NCI-H226 (cell line): Measurements from ENCODE around the gene STAB1.

ENCODE experiments used
- DNase-seq: peaks from one replicate; pipeline ENCODE4 v3.0.0-alpha.2; 2015

Gene STAB1, protein sequence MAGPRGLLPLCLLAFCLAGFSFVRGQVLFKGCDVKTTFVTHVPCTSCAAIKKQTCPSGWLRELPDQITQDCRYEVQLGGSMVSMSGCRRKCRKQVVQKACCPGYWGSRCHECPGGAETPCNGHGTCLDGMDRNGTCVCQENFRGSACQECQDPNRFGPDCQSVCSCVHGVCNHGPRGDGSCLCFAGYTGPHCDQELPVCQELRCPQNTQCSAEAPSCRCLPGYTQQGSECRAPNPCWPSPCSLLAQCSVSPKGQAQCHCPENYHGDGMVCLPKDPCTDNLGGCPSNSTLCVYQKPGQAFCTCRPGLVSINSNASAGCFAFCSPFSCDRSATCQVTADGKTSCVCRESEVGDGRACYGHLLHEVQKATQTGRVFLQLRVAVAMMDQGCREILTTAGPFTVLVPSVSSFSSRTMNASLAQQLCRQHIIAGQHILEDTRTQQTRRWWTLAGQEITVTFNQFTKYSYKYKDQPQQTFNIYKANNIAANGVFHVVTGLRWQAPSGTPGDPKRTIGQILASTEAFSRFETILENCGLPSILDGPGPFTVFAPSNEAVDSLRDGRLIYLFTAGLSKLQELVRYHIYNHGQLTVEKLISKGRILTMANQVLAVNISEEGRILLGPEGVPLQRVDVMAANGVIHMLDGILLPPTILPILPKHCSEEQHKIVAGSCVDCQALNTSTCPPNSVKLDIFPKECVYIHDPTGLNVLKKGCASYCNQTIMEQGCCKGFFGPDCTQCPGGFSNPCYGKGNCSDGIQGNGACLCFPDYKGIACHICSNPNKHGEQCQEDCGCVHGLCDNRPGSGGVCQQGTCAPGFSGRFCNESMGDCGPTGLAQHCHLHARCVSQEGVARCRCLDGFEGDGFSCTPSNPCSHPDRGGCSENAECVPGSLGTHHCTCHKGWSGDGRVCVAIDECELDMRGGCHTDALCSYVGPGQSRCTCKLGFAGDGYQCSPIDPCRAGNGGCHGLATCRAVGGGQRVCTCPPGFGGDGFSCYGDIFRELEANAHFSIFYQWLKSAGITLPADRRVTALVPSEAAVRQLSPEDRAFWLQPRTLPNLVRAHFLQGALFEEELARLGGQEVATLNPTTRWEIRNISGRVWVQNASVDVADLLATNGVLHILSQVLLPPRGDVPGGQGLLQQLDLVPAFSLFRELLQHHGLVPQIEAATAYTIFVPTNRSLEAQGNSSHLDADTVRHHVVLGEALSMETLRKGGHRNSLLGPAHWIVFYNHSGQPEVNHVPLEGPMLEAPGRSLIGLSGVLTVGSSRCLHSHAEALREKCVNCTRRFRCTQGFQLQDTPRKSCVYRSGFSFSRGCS (N-terminal part only)

DNA sequence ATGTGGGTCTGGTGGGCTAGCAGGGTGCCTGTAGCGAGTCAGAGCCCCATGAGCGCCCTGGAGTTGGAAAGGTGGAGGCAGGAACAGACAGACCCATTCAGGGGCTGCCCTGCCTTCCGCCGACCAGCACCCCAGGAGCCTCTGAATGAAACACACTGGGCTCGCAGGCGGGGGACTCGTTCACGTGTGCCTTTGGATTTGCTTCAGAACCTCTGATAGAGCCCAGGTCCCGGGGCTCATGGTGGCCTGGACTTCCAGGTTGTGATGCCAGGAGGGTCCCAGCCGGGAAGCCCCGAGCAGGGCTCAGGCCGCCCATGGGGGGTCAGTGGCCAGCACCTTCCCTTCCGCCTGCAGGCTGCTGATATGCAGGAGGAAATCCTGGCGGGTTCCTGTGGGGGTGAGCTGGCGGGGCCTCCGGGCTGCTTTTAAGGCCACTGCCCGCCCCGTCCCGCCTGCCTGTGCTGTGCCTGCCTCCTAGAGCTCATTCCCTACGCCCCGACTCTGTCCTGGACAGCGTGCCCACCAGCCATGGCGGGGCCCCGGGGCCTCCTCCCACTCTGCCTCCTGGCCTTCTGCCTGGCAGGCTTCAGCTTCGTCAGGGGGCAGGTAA, at the start of gene STAB1:
STAB1 (plus strand) TSS at position 453 of the 610 bp plus-strand sequence; CDS start at position 529, 76 bp downstream.
- no peak for DNase-seq

DNA sequence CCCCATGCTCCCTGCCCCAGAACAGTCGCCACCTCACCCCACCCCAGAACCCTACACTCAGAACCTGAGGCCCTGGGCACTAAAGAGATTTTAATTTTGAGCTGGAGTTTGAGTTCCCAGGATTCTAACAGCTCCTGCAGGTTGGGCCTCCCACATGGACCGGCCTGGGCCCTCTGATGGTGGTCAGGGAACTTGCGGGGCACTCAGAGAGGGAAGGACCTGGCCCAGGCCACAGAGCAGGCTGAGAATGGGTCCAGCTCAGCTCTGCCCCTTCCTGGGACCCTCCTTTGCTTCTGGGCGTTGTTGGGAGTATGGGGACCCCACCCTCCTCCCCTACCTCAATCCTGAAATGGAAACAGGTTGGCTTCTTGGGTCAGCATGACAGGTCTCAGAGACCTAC, 49.1 kb upstream of the STAB1 start:
- DNase-seq, result no peak

DNA sequence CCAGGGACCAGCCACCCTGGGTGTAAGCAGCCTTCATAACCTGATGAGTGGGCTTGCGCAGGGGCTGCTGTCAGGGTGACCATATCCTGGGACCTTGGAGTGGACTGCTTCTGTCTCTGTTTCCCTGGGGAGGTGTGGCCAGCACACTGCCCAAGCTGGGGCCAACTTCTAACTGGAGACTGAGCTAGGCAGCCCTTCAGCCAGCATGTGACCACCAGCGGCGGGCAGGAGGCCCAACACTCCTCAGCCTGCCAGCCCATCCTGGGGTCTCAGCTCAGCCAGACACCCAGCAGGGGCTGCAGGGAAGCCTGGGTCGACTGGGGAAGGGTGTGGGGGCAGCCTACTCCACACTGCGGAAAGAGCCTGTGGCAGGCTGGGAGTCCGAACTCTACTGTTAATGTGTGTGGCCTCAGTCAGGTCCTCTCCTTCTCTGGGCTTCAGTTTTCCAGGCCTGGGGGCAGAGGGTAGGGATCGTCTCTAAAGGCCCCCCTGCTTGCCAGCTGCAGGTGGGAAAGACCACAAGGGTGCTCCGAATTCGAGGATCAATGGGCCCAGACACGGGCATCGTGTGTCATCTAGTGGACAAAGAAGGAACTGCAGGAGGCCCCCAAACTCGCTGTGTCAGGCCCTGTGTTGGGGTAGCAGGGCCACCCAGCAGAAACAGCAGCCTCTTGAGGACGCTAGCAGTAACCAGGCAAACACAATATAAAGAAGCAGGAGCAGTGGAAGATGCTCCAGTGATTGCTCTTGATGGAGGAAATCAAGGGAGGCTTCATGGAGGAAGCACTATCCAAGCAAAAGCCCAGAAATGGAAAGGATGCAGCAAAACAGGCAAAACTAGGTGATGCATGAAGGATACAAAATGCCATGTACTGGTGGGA, 48.3 kb upstream of the STAB1 start:
- DNase-seq, result no peak

DNA sequence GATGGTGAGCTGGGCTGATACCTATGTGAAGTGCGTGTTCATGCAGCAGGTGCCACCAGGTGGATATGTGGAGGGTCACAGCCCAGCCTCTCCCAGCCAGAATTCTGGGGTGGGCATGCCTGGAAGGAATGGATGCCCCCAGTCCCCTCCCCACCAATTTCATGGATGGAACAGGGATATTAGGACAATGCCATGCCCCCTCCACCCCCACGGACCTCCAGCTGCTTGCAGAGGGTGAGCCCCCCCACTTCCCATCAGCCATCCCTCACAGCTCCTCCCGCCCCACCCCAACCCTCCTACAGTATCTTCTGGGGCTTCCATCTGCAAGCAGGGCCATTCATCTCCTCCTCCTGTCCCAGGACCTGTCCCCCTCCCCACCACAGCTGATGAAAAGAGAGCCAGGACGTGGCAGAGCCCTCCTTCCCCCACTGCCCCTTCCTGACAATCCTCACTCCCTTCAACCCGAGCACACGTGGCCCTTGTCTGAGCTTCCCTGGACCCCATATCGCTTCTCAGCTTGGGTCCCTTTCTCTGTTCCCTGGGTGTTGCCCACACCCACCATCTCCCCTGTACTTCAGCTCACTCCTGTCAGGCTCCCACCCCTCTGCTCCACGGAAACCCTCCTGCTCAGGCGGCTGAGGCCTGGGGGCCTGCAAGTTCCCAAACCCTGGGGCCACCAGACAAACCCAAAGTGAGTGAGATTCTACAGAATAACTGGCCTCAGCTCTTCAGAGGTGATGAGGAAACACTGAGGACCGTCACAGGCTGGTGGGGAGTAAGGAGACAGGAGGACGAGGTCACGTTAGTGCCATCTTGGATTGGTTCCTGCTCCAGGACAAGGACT, 47.4 kb upstream of the STAB1 start:
- DNase-seq, result no peak

DNA sequence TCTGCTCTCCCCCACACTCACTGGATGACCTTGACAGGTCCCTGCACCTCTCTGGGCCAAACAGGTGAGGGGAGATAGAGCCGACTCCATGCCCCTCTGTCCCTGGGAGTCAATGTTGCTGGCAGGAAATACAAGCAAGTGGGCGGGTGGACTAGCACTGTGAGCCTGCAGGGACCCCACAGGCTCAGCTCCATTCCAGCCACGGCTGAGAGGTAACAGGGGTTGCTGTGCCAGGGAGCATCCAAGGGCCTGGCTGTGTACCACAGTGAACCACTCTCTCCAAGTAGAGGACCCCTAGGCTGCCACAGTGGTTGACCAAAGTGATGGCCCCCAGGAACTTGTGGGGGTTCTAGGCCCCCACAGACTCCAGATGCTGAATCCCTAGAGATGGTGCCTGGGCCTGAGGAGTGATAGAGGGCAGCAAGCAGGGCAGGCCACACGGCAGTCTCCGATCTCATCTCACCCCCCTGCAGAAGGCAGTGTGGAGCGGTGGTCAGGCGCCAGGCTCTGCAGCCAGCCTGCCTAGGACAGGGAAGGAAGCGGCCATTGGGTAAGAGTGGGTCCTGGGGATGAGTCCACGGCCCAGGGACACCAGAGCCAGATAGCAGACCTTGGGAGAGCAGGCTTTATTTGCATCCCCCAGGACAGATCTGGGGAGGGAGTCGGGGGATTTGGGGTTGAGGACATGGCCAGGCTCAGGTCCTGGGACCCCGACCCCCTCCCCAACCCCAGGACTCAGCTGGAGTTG, 44.5 kb upstream of the STAB1 start:
- DNase-seq, result no peak

DNA sequence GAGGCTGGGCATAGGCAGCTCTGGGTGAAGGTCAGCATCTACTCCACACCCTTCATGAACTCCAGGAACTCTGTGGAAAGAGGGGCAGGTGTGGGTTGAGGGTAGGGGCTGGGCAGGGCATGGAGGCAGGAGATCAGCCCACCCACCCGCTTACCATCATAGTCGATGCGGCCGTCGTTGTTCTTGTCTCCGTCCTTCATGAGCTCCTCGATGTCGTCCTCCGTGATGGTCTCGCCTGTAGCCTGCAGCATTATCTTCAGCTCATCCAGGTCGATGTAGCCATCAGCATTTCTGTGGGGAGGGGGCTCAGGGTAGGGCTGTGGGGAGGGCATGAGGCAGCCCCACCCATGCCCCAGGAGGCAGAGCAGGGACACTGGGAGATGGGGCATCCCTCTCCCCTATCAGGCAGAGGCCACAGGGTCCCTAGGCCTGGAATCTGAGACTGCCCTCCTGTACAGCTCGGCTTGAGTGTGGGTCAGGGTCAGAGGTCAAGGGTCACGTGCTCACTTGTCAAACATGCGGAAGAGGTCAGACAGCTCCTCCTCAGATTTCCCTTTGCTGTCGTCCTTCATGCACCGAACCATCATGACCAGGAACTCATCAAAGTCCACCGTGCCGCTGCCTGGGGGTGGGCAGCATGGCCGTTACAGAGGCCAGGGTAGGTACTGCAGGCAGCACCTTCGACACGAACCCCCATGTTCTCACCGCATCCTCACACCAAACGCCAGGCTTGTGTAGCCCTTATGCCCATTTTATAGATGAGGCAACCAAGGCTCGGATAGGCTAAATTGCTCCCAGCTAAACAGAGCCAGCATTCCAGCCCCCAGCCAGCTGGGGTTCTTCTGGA, 43.7 kb upstream of the STAB1 start:
- no peak for DNase-seq

DNA sequence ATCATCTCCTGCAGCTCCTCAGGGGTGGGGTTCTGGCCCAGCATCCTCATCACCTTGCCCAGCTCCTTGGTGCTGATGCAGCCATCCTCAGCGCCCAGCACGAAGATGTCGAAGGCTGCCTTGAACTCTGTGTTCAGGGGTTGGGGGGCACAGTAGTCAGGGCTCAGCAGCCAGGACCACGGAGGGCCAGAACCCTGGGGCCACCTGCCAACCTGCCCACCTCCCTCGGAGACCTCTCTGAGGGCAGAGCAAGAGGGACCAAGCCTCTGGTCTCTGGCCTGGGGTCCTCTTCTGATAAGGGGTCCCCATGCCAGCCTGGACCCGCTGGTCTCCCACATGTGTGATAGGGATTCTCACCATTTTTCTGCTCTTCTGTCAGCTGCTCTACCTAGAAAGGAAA, 43.0 kb upstream of the STAB1 start:
- no peak for DNase-seq

DNA sequence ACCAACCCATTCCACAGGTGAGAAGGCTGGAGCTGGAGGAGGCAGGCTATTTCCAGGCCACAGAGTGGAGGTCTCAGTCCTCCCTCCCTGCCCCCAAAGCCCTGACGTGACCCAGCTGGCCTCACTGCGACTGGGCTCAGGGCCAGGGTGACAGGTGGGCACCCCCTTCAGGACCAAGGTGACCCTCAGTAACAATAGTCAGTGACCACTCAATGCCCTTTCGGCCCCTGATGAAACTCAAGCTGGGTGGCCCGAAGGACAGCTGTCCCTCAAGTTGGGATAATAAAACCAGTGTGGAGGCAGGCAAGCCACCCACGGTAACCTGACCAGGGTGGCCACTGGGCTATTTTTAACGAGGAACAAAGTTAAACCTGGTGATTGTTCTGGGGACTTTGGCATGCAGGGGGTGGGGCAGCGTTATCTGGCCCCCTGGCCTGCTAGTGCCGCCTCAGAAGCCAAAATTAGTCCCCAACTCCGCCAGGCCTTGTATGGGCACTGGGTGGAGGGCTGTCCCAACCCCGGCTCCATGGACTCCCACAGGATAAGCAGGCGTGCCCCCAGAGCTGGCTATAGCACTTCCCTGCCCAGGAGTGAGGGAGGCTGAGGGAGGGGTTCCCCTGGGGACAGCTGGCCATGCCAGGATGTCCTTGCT, 42.4 kb upstream of the STAB1 start:
- no peak for DNase-seq

DNA sequence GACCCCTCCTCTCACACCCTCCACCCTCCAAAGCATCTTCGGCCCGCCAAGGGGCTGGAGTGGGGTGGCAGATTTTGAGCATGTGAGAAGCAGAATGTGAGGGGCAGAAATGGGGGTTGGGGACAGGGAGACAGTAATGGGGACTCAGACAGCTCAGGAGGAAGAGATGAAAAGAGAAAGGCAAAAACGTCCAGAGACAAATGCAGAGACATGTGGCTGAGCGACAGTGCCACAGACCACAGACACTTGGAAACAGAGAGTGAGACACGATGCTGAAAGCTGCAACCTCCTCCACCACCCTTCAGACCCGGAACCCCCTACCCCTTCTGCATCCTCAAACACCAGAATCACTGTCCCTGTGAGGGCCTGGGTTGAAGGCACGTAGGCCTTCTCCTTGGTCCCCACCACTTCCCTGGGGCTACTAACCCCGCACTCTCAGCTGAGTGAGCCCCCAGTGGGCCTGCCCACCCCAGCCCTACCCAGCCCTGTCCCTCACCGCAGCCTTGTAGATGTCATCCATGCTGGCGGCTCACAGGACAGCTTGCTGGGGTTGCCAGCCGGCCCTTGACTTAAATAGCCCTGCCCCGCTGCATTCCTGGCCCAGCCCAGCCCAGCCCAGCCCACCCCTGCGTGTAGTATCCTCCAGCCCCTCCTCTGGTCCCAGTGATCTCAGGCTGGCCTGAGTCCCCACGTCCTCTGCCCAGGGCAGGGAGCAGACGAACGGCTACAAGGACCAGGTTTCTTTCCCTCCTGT, 41.5 kb upstream of the STAB1 start, which contains the start of gene TNNC1:
TNNC1 (minus strand) TSS at position 546 of the 754 bp plus-strand sequence; CDS start at position 520, 26 bp downstream.
- no peak for DNase-seq

DNA sequence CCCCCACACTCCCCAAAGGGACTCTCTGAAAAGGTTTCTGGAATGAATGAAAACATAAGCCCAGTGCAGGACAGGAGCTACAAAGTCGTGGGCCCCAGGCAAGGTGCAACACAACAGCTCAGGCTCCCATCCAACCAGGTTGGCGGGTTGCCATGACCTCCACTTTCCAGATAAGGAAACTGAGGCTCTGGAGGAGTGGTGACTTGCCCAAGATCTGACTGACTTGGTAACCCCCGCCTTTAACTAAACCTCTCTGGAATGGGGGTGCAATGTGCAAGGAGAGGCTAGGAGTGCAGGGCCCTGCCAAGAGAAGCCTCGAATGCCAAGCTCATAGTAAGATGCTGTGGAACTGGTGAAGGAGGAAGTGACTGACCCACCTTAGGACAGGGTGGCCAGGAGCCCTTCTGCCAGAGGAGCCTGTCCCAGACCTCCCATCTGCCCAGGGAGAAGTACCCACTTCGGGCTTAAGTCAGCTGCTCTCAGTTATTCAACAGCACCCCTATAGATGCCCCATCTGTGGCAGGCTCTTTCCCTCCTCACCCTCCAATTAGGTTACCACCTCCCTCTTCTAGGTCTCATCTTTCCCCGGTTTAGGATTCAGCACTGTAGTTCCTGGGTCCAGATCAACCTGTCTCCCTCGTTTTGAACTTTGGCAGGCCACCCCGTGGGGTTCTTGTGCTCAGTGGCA, 40.7 kb upstream of the STAB1 start:
- DNase-seq, result no peak

DNA sequence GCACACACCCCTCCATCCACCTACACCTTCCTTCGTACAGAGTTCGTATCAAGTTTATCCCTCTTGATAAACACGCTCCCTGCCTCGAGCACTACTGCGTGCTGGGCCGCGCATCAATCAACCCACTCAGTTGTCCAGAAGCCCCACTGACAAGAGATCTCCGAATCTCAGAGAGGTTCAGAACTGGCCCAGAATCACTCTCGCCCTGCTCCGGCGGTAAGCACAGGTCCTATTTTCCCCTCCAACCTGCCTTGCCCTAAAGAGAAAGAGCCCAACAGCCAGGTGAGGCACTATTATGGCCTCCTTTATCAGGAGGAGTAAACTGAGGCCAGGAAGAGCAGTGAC, 40.2 kb upstream of the STAB1 start:
- DNase-seq, result no peak

DNA sequence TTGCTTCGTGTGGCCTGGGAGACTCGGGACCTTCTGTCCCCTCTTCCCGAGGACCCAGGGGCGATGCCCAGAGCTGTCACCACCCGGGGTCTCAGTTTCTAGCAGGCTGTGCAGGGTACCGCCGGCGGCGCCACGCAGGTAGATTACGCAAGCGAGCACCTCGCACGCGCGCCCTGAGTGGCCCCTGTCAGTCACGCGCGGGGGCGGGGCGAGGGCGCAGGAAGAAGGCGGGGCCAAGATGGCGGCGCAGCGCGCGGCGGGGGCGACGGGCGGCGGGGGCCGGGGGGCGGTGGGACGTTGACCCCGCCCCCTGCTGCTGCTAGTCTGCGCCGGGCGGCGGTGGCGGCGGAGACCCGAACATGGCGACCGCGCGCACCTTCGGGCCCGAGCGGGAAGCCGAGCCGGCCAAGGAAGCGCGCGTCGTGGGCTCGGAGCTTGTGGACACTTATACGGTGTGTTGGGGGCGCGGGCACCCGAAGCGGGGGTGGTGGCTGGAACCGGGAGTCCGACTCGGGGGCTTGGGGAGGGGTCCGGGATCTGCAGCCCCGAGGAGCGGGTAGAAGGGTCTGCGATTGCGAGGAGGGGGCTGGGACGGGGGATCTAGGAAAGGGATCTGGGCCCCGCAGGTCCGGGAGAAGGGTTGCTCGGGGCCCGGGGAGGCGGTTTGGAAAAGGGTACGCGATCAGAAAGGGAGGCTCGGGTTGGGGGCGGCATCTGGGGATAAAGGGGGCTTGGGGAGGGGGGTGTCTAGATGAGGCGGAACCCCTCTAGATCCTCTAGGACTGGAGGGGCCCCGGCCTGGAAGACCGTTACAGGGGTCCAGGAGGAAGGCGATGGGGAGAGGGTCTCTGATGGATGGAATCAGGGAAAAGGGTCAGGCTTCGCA, 39.6 kb upstream of the STAB1 start, which contains the start of gene NISCH:
NISCH (plus strand) TSS at position 322 of the 886 bp plus-strand sequence; CDS start at position 360, 38 bp downstream.
- peak; percentile 45 for DNase-seq

DNA sequence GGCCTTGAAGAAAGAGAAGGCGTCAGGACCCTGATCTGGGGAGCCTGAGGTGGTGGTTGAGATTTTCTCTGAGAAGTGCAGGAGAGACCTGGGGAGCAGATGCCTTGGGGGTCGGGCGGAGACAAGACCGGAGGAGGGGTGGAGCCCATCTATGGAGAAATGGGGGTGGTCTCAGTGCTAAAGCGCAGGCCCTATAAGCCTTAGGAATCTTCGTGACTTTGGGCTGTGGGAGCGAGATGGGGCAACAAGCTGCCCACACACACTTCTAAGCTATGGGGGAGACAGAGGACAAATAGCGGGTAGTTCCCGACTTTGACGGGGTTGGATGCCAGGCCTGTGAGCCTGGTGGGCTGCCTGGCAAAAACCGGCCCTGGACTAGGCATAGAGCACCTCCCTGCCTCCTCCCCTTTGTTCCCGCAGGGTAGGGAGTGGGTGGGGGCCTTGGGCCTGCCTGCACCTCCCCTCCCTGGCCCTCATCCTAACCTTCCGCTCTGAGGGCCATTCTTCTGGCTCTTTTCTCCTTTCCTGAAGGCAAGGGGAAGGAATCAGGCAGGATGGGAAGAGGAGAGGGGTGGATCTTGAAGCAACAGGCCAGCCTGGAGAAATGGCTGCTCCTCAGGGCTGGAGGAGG, 38.9 kb upstream of the STAB1 start:
- no peak for DNase-seq

DNA sequence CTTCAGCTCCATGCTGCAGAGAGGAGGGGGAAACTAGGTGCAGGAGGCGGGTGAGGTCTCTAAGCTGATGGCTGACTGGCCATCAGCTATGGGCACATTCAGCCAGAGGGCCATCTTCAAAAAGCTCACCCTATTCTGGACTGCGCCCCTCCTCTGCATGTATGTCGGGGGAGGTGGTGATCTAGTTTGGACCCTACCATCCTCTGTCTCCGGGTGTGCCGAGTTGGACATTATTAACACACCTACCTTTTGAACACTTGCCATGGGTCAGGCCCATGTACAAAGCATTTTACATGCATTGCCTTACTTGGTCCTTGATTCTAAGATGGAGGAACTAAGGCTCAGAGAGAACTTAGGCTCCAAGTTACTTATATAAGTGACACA, 38.3 kb upstream of the STAB1 start:
- no peak for DNase-seq
